Activated naive CD8-positive, alpha-beta T cell treated with anti-CD3 and anti-CD28 coated beads, Interleukin-2, amount 50 U/mL, for 24 hours (primary cell): ENCODE measurements around the gene TRMT112.
A peak's percentile ranks its signal among the peaks of the same experiment; 100 is the strongest.

ENCODE experiments used
- ATAC-seq: fragments of 150-1000 bp; cut with Tn5 transposase; one replicate; pipeline ENCODE4 v1.10.0; 2021
- DNase-seq: peaks from one replicate; pipeline ENCODE4 v3.0.0; 2021
- H3K27ac Mint-ChIP-seq: one replicate; pipeline ENCODE4 v1.8.0; 2021; ENCODE audit warnings: mild to moderate bottlenecking, mixed read lengths
- H3K27me3 Mint-ChIP-seq: one replicate; pipeline ENCODE4 v1.8.0; 2021; ENCODE audit warnings: mixed read lengths
- H3K36me3 Mint-ChIP-seq: one replicate; pipeline ENCODE4 v1.8.0; 2021; ENCODE audit warnings: low read depth, mixed read lengths
- H3K4me1 Mint-ChIP-seq: one replicate; pipeline ENCODE4 v1.8.0; 2021; ENCODE audit warnings: mixed read lengths
- H3K4me3 Mint-ChIP-seq: one replicate; pipeline ENCODE4 v1.8.0; 2021; ENCODE audit warnings: mild to moderate bottlenecking, moderate library complexity, mixed read lengths
- H3K9me3 Mint-ChIP-seq: one replicate; pipeline ENCODE4 v1.8.0; 2021; ENCODE audit warnings: mixed read lengths

Gene TRMT112

DNA sequence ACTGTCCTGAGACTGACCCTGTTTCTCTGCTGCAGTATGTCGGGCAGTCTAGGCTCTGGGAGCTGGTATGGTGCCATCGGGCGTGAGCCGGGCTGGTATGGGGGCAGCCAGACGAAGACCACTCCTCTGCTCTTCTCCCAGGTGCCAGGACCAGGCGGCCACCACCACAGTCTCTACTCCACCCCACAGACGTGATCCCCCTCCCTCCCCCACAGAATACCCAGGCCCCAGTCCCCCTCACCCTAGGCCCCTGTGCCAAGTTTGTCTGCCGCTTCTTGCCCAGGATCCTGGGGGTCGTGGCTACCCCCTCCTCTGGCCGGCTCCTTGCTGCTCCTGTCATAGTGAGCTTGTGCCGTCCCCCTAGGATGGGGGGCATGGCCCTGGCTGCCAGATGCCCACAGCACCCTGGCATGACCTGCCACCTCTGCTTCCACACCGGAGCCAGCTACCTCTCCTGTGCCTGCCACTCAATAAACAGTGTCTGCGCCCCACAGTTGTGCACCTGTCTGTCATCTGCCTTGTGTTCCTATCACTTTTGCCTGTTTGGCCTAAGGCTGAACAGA is 28.3 kb downstream of the TRMT112 start:
- ATAC-seq = no peak

GRCh38 chr11:64288353-64288750 is 29.0 kb downstream of the TRMT112 start:
- DNase-seq (no peak), ATAC-seq (no peak)
- Mint-ChIP-seq H3K27me3 (peaks cover 18% of the 10 kb centered on the region), H3K9me3 (no peaks in the 10 kb centered on the region), H3K36me3 (no peaks in the 10 kb centered on the region), H3K4me1 (peaks cover 18% of the 10 kb centered on the region), H3K4me3 (no peak overlapping the region), H3K27ac (no peak overlapping the region)

More for the DNA sequence above, 28.3 kb downstream of the TRMT112 start:
- H3K27me3 Mint-ChIP-seq = peaks cover 25% of the 10 kb centered on the region
- DNase-seq = no peak
- H3K36me3 Mint-ChIP-seq = no peaks in the 10 kb centered on the region
- H3K4me3 Mint-ChIP-seq = no peak overlapping the region
- H3K4me1 Mint-ChIP-seq = peaks cover 15% of the 10 kb centered on the region
- H3K9me3 Mint-ChIP-seq = no peaks in the 10 kb centered on the region
- no peak overlapping the region for H3K27ac Mint-ChIP-seq

DNA sequence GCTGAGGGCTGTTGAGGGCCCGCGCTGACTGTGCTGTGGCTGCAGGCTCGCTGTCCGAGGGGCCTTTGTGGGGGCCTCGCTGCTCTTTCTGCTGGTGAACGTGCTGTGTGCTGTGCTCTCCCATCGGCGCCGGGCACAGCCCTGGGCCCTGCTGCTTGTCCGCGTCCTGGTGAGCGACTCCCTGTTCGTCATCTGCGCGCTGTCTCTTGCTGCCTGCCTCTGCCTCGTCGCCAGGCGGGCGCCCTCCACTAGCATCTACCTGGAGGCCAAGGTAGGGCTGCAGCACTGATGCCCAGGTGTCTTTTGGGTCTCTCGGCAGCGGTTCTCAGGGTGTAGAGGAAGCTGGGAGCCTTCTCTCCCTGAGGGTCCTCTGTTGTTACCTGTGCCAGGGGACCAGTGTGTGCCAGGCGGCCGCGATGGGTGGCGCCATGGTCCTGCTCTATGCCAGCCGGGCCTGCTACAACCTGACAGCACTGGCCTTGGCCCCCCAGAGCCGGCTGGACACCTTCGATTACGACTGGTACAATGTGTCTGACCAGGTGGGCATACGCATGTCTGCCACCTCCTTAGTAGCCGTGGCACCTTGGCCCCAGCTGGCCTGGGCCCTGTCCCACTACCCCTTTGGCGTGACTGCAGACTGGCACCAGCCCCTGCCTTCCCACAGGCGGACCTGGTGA is 29.5 kb downstream of the TRMT112 start:
- DNase-seq (no peak), ATAC-seq (no peak)
- Mint-ChIP-seq H3K9me3 (no peaks in the 10 kb centered on the region), H3K27me3 (peaks cover 13% of the 10 kb centered on the region), H3K36me3 (peaks cover 2% of the 10 kb centered on the region), H3K27ac (no peak overlapping the region), H3K4me3 (no peak overlapping the region), H3K4me1 (peaks cover 21% of the 10 kb centered on the region)

GRCh38 chr11:64286801-64287159 is 30.6 kb downstream of the TRMT112 start:
- H3K36me3 Mint-ChIP-seq = peaks cover 5% of the 10 kb centered on the region
- H3K27me3 Mint-ChIP-seq = peaks cover 9% of the 10 kb centered on the region
- DNase-seq = no peak
- H3K4me1 Mint-ChIP-seq = peaks cover 21% of the 10 kb centered on the region
- H3K9me3 Mint-ChIP-seq = no peaks in the 10 kb centered on the region
- peak overlapping the region; percentile 61 for H3K27ac Mint-ChIP-seq
- no peak for ATAC-seq
- H3K4me3 Mint-ChIP-seq = peak overlapping the region; percentile 80

DNA sequence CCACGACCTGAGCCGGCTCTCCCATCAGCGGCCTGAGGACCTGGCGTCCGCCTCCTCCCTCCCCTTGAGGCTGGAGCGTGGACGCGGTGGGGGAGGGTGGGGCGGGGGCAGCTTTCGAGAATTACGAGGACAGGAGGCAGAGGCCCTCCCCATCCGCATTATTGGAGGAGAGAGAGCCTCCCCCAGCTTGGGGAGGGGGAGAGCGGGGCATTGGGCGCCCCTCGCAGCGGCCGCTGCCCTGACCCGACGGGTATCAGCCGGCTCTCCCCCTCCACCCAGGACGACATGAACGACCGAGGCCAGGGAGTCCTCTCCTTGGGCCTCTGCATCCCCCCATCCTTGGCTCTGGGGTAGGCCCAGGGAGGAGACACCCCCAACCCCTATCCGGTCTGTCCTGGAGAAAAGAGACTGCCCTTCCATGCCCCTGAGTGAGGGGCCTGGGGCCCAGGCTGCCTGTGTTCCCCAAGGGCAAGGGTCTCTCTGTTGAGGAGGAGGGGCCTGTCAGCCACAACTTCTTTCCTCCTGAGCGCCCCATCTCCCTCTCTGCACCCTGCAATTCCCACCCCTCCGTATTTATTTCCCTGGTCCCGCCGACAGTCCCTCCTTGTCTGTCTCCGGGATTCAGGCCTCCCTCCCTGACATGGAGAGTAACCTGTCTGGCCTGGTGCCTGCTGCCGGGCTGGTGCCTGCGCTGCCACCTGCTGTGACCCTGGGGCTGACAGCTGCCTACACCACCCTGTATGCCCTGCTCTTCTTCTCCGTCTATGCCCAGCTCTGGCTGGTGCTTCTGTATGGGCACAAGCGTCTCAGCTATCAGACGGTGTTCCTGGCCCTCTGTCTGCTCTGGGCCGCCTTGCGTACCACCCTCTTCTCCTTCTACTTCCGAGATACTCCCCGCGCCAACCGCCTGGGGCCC is 31.2 kb downstream of the TRMT112 start:
- H3K4me3 Mint-ChIP-seq = peak overlapping the region; percentile 83
- H3K36me3 Mint-ChIP-seq = peaks cover 8% of the 10 kb centered on the region
- H3K27ac Mint-ChIP-seq = peak overlapping the region; percentile 61
- no peak for ATAC-seq
- H3K27me3 Mint-ChIP-seq = peaks cover 9% of the 10 kb centered on the region
- H3K4me1 Mint-ChIP-seq = peaks cover 21% of the 10 kb centered on the region
- H3K9me3 Mint-ChIP-seq = no peaks in the 10 kb centered on the region
- DNase-seq = no peak

- ATAC-seq (peak; percentile 55), DNase-seq (peak; percentile 95)
- Mint-ChIP-seq H3K4me1 (peaks cover 17% of the 10 kb centered on the region), H3K4me3 (peak within 1 kb of the TSS; percentile 83), H3K27ac (peak within 1 kb of the TSS; percentile 92), H3K36me3 (peaks cover 9% of the 10 kb centered on the region), H3K9me3 (no peaks in the 10 kb centered on the region), H3K27me3 (peaks cover 2% of the 10 kb centered on the region)
Observed at GRCh38 chr11:64284962-64285884, 32.1 kb downstream of the TRMT112 start, which contains the start of gene GPR137. TSS of gene GPR137 (plus strand) at chr11:64285848. CDS start at chr11:64286525, 677 bp downstream.

GRCh38 chr11:64284048-64284961 is 33.1 kb downstream of the TRMT112 start, which contains the start of gene BAD:
TSS of gene BAD (minus strand) at chr11:64284665. CDS start at chr11:64284368, 297 bp downstream.
- peak within 1 kb of the TSS; percentile 83 for H3K4me3 Mint-ChIP-seq
- H3K27me3 Mint-ChIP-seq = no peaks in the 10 kb centered on the region
- H3K4me1 Mint-ChIP-seq = peaks cover 17% of the 10 kb centered on the region
- peaks cover 9% of the 10 kb centered on the region for H3K36me3 Mint-ChIP-seq
- DNase-seq = peak; percentile 93
- H3K9me3 Mint-ChIP-seq = no peaks in the 10 kb centered on the region
- peak within 1 kb of the TSS; percentile 92 for H3K27ac Mint-ChIP-seq
- ATAC-seq = peak; percentile 93

DNA sequence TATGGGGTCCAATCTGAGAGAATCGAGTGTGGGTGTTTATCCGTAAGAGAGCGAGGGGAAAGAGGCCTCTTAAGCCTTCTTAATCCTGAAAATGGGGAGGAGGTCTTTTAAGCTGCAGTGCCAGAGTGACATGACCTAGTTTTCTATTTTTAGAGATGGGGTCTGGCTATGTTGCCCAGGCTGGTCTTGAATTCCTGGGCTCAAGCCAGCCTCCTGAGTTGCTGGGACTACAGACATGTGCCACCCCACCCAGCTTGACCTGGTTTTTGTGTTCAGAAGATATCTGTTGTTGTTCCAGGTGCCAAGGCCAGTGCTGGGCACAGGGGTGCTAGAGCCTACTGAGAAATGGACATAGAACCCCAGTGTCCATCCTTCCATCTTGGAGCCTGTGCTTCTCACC is 34.3 kb downstream of the TRMT112 start:
- Mint-ChIP-seq H3K27ac (no peak overlapping the region), H3K36me3 (peaks cover 9% of the 10 kb centered on the region), H3K27me3 (no peaks in the 10 kb centered on the region), H3K4me1 (peaks cover 17% of the 10 kb centered on the region), H3K9me3 (no peaks in the 10 kb centered on the region), H3K4me3 (peak overlapping the region; percentile 25)
- DNase-seq = no peak
- ATAC-seq = no peak

DNA sequence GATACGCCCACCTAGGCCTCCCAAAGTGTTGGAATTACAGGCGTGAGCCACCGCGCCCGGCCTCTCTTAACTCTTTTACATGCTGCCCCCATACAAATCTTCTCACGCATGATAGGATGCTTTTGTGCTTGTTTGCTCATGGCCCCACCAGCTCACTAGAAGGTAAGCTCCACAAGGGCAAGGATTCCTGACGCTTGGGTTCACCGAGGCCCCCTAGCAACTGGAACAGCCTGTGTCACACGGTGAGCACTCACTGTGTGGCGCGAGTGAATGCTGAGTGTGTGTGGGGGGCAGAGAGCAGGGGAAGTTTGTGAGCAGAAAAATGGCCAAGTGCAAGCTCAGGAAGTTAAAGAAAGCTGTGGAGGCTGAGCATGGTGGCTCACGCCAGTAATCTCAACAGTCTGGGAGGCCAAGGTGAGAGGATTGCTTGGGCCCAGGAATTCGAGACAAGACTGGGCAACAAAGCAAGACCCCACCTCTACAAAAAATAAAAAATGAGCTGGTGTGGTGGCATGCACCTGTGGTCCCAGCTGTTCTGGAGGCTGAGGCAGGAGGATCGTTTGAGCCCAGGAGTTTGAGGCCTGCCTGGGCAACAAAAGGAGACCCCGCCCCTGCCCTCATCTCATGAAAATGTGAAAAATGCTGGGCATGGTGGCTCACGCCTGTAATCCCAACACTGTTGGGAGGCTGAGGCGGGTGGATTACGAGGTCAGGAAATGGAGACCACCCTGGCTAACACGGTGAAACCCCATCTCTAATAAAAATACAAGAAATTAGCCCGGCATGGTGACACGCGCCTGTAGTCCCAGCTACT is 35.2 kb downstream of the TRMT112 start:
- H3K36me3 Mint-ChIP-seq = peaks cover 9% of the 10 kb centered on the region
- peak overlapping the region; percentile 65 for H3K27ac Mint-ChIP-seq
- no peak overlapping the region for H3K4me3 Mint-ChIP-seq
- ATAC-seq (no peak), DNase-seq (no peak)
- H3K4me1 Mint-ChIP-seq = peaks cover 17% of the 10 kb centered on the region
- no peaks in the 10 kb centered on the region for H3K27me3 Mint-ChIP-seq
- H3K9me3 Mint-ChIP-seq = no peaks in the 10 kb centered on the region

DNA sequence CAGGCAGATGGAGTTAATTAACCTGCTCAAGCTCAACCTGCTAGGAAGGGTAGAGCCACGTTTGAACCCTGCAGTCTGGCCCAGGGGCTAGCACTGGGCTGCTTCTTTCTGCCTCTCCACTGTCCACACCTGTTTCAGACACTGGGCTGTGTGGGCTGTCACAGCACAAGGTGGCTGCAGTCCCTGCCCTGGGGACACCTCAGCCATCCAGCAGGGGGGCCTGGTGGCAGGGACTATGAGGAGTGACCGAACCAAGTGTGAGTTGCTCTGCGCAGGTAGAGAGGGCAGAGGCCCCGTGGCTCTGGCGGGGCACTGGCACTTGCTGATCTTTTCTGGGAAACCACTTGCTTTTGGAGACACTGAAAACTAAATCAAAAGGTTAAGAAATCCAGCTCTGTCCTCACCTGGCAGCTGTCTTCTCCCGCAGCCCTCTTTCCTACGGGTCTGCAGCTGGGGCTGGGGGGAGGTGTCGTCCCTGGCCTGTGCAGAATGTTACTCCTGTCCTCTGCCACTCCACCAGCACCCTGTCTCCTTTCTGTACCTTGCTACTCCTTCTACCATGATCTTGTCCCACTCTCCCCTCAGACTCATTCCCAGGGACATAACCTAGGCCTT is 38.7 kb downstream of the TRMT112 start:
- H3K27me3 Mint-ChIP-seq = no peaks in the 10 kb centered on the region
- peaks cover 9% of the 10 kb centered on the region for H3K36me3 Mint-ChIP-seq

GRCh38 chr11:64276653-64277431 is 40.5 kb downstream of the TRMT112 start:
- ATAC-seq = no peak
- Mint-ChIP-seq H3K9me3 (no peaks in the 10 kb centered on the region), H3K4me1 (peaks cover 6% of the 10 kb centered on the region), H3K27me3 (no peaks in the 10 kb centered on the region), H3K36me3 (peaks cover 4% of the 10 kb centered on the region), H3K27ac (no peak overlapping the region), H3K4me3 (no peak overlapping the region)
- no peak for DNase-seq

More for the DNA sequence above, 38.7 kb downstream of the TRMT112 start:
- Mint-ChIP-seq H3K4me3 (no peak overlapping the region), H3K9me3 (no peaks in the 10 kb centered on the region), H3K4me1 (peaks cover 4% of the 10 kb centered on the region), H3K27ac (no peak overlapping the region)
- DNase-seq = no peak
- ATAC-seq = no peak
